ENCODE results near the gene WDR20.

GRCh38 chr14:102210421-102211042, 70.8 kb downstream of the WDR20 start:
- no peak for TF ChIP-seq CTCF (IDR thresholded peaks at IDR 0.05; ENCODE audit: low read length)
- TF ChIP-seq EZH2 (optimal IDR thresholded peaks at IDR 0.05; ENCODE audit: low read depth, low read length) = no peak
- no peak for TF ChIP-seq EZH2phosphoT487 (IDR thresholded peaks at IDR 0.05; ENCODE audit: low read length)

Data from MM.1S (cell line).